Upper lobe of left lung (tissue), 6 donors: ENCODE measurements around the gene AGK. TPM values are rescaled to one million over a fixed set of nuclear protein-coding genes. Genes with fewer than 3 reads are reported as not detected.

Experiments used
- ATAC-seq, 2 donors: fragments of 200-7000 bp; cut with Tn5 transposase; one replicate each; pipeline ENCODE4 v1.9.1; 2022; ENCODE audit warnings: mild to moderate bottlenecking in 2 of 2, moderate library complexity in 2 of 2; ENCODE audit not compliant: low FRiP score in 2 of 2
- DNase-seq, 2 donors: peaks; one replicate each; pipeline ENCODE4 v3.0.0-alpha.2; 2019 to 2020
- H3K27ac ChIP-seq, 4 donors: fragments of 200-600 bp; sonication (generic); one replicate each; pipeline ENCODE4 v1.5.1; 2016 to 2019
- H3K27me3 ChIP-seq, 4 donors: fragments of 200-600 bp; sonication (generic); one replicate each; pipeline ENCODE4 v1.5.1; 2017 to 2019
- H3K36me3 ChIP-seq, 4 donors: fragments of 200-600 bp; sonication (generic); one replicate each; pipeline ENCODE4 v1.5.1; 2016 to 2019
- H3K4me1 ChIP-seq, 4 donors: fragments of 200-600 bp; sonication (generic); one replicate each; pipeline ENCODE4 v1.5.1; 2018 to 2019
- H3K4me3 ChIP-seq, 4 donors: fragments of 200-600 bp; sonication (generic); one replicate each; pipeline ENCODE4 v1.5.1; 2017 to 2019; ENCODE audit warnings: mild to moderate bottlenecking in 2 of 4, moderate library complexity in 1 of 4
- H3K9me3 ChIP-seq, 4 donors: fragments of 200-600 bp; sonication (generic); one replicate each; pipeline ENCODE4 v1.5.1; 2018 to 2019
- EP300 ChIP-seq, 4 donors: sonication (generic); formaldehyde crosslinking; IDR thresholded peaks; one replicate each; pipeline ENCODE4 v1.5.1; 2017; ENCODE audit warnings: antibody characterized with exemption in 4 of 4, control low read depth in 2 of 4
- POLR2A ChIP-seq, 4 donors: fragments of 450-650 bp; IDR thresholded peaks; one replicate each; pipeline ENCODE4 v1.5.1; 2016 to 2017; ENCODE audit warnings: antibody characterized with exemption in 4 of 4, mild to moderate bottlenecking in 2 of 4
- POLR2AphosphoS5 ChIP-seq, 2 donors: sonication (generic); formaldehyde crosslinking; IDR thresholded peaks; one replicate each; pipeline ENCODE4 v1.5.1; 2017; ENCODE audit warnings: antibody characterized with exemption in 2 of 2
- WGBS, 2 donors: methylation state at CpG; one replicate each; pipeline ENCODE4 v1.1.5; 2017 to 2018; 5-methylcytosine and 5-hydroxymethylcytosine counted together
- total RNA-seq, 6 donors: library from RNA; depleted of rRNA in 4 of 6; stranded (reverse); fragments of >200 nt in 4 of 6; gene quantifications; one replicate each; pipeline versions ENCODE4 v1.1.0 to v1.2.1, GENCODE V29; 2016 to 2021
- TF ChIP-seq, protein P1 (sequence below), 6 experiments: fragments of 450-650 bp in 4 of 6; fragments of 200-600 bp in 2 of 6; sonication (generic) in 2 of 6; IDR thresholded peaks; one replicate each; pipeline ENCODE4 v1.5.1; 2016 to 2019; ENCODE audit warnings: antibody characterized with exemption in 6 of 6
- donor health status: DM: no; HTN: no; CAD: no; lungs with moderate emphysema.
- donor health status: DM: no; HTN: yes; CAD: no; lungs with severe emphysema.

The AGK gene
- total RNA-seq, 6 donors from 2014 or later: 11.5 to 51.3 (median 22.3) TPM

DNA sequence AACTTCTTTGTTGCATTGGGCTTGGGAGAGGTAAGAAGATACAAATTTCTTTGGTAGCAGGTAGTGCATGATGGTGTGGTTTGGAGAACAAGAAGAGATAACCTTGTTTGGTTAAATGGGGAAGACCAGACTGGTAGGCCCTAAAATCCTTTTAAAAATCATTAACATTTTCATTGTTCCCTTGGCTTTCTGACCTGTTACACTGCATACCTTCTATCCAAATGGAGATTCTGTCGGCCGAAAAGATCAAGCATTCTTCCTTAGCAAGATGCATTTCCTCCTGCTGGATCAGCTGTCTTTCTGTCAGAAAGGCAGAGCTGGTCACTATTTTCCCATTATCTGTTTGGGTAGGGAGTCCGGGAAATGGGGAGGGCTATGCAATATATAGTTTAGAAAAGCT is 33.7 kb downstream of the AGK start:
- DNase-seq: no peak
- no peak overlapping the region for H3K4me3 ChIP-seq
- no peak for ATAC-seq
- no peaks in the 10 kb centered on the region for H3K36me3 ChIP-seq
- 82 to 84% methylated on average over 3 of the region's 3 CpGs for WGBS, 2 donors
- H3K9me3 ChIP-seq: no peaks in the 10 kb centered on the region
- H3K4me1 ChIP-seq: peaks cover 0 to 5% (median 2%) of the 10 kb centered on the region in 4 donors
- no peak for TF ChIP-seq EP300 (IDR thresholded peaks at IDR 0.05)
- TF ChIP-seq, protein P1, sequence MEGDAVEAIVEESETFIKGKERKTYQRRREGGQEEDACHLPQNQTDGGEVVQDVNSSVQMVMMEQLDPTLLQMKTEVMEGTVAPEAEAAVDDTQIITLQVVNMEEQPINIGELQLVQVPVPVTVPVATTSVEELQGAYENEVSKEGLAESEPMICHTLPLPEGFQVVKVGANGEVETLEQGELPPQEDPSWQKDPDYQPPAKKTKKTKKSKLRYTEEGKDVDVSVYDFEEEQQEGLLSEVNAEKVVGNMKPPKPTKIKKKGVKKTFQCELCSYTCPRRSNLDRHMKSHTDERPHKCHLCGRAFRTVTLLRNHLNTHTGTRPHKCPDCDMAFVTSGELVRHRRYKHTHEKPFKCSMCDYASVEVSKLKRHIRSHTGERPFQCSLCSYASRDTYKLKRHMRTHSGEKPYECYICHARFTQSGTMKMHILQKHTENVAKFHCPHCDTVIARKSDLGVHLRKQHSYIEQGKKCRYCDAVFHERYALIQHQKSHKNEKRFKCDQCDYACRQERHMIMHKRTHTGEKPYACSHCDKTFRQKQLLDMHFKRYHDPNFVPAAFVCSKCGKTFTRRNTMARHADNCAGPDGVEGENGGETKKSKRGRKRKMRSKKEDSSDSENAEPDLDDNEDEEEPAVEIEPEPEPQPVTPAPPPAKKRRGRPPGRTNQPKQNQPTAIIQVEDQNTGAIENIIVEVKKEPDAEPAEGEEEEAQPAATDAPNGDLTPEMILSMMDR (IDR thresholded peaks at IDR 0.05): no peak
- TF ChIP-seq POLR2AphosphoS5 (IDR thresholded peaks at IDR 0.05): no peak
- no peak for TF ChIP-seq POLR2A (IDR thresholded peaks at IDR 0.05)
- no peak overlapping the region for H3K27ac ChIP-seq
- no peaks in the 10 kb centered on the region for H3K27me3 ChIP-seq

DNA sequence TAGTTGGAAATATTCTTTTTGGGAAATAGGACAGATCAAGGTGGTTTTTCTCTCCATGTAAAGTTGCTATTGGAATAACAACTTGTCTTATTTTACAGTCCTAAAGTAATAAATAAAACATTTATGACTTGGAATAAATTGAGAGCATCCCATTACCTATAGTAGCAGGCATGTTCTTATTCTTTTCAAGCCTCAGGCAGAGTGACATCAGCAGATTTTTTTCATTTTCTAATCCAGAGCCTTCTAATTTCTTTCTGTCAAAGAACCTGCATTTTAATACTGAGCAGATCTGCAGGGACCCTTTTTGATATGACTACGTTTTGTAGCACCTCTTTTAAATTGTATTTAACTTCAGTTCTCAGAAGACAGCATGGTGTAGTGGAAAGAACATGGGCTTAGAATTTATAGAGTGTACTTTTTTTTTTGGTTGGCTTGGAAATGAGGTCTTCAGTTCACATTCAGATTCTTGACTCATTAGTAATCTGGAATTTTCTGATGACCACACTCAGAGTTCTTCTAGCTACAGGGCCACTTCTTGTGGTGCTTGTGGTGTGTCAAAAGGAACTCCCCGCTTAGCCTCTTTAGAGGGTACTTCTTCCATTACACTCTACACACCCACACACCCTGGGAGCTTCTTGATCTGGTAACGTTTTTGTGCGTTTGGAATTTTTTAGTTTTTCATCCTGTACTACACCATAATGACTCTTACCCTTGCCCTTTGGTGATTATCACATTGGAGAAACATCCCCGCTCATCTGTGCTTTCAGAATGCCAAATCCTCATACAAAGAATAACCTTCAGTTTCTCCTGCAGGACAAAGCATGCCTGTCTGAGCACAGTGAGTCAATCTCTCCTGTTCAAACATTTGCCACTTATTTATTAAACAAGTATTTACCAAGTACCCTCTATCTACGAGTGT is 34.6 kb downstream of the AGK start:
- H3K4me1 ChIP-seq: peaks cover 0 to 5% (median 2%) of the 10 kb centered on the region in 4 donors
- DNase-seq (no peak), ATAC-seq (peak; percentile 73 to 79)
- peak overlapping the region in 1 of 4 donors; percentile 23 for H3K27ac ChIP-seq
- H3K36me3 ChIP-seq: no peaks in the 10 kb centered on the region
- H3K9me3 ChIP-seq: no peaks in the 10 kb centered on the region
- WGBS, 2 donors: 61 to 74% methylated on average over 6 of the region's 6 CpGs
- no peak overlapping the region for H3K4me3 ChIP-seq
- H3K27me3 ChIP-seq: no peaks in the 10 kb centered on the region
- no peak for TF ChIP-seq POLR2A (IDR thresholded peaks at IDR 0.05)
- TF ChIP-seq POLR2AphosphoS5 (IDR thresholded peaks at IDR 0.05): no peak
- TF ChIP-seq EP300 (IDR thresholded peaks at IDR 0.05): no peak
- TF ChIP-seq, protein P1 (IDR thresholded peaks at IDR 0.05): no peak

DNA sequence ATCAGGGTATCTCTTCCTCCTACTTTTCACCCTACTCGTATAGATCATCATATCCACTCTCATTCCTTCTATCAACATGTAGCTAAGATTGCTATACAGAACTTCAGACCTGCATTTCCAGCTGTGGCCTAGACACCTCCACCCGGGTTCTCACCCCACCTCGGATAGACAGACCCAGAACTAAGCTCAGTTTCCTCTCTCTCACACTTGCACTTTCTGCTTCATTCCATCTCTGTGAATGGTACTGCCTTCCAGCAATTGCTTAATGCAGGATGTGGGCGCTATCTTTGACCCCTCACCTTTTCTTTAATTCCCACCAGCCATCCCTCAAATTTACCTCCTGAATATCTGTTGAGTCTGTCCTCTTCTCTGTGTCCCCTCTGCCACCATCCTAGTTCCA is 35.7 kb downstream of the AGK start:
- Histone ChIP-seq H3K27me3 (no peaks in the 10 kb centered on the region), H3K4me3 (no peak overlapping the region), H3K9me3 (no peaks in the 10 kb centered on the region), H3K36me3 (no peaks in the 10 kb centered on the region), H3K4me1 (peaks cover 0 to 5% (median 2%) of the 10 kb centered on the region in 4 donors), H3K27ac (no peak overlapping the region)
- DNase-seq: no peak
- WGBS, 2 donors: 91 to 97% methylated on average over 4 of the region's 4 CpGs
- no peak for TF ChIP-seq POLR2AphosphoS5 (IDR thresholded peaks at IDR 0.05)
- TF ChIP-seq POLR2A (IDR thresholded peaks at IDR 0.05): no peak
- no peak for TF ChIP-seq EP300 (IDR thresholded peaks at IDR 0.05)
- TF ChIP-seq, protein P1 (IDR thresholded peaks at IDR 0.05): no peak
- ATAC-seq: no peak

DNA sequence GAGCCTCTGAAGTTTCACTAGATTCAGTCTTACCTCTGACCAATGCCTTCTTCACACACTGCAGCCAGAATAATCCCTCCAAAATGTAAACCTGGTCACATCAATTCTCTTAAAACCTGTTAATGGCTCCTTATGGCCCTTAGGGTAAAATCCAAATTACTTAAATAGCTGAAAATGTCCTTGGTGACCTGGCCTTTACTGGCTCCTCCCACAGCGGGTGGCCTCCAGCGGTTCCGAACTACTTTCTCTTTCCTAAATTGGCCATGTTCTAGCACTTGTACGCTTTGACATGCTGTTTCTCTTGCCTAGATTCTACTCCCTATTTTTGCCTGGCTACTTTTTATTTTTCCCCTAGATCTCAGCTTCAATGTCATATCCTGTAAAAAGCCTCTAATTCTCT is 36.1 kb downstream of the AGK start:
- ATAC-seq (no peak), DNase-seq (no peak)
- Histone ChIP-seq H3K27ac (no peak overlapping the region), H3K4me1 (peaks cover 0 to 5% (median 2%) of the 10 kb centered on the region in 4 donors), H3K27me3 (no peaks in the 10 kb centered on the region), H3K9me3 (no peaks in the 10 kb centered on the region), H3K36me3 (no peaks in the 10 kb centered on the region), H3K4me3 (no peak overlapping the region)
- TF ChIP-seq, protein P1 (IDR thresholded peaks at IDR 0.05): no peak
- TF ChIP-seq EP300 (IDR thresholded peaks at IDR 0.05) (no peak), POLR2AphosphoS5 (IDR thresholded peaks at IDR 0.05) (no peak)
- 90 to 94% methylated on average over 4 of the region's 4 CpGs for WGBS, 2 donors
